HG03139 (cell line): ENCODE results near the gene CAPZA3.
"Not testable (repeated sequence)": the region's sequence is repeated elsewhere in the genome, so short reads cannot be mapped to it uniquely, and the experiment has no call there.

Experiments used
- ATAC-seq: cut with Tn5 transposase; IDR thresholded peaks from one replicate; pipeline ENCODE4 v1.9.1; 2021; ENCODE audit not compliant: unreplicated experiment

The CAPZA3 gene

DNA sequence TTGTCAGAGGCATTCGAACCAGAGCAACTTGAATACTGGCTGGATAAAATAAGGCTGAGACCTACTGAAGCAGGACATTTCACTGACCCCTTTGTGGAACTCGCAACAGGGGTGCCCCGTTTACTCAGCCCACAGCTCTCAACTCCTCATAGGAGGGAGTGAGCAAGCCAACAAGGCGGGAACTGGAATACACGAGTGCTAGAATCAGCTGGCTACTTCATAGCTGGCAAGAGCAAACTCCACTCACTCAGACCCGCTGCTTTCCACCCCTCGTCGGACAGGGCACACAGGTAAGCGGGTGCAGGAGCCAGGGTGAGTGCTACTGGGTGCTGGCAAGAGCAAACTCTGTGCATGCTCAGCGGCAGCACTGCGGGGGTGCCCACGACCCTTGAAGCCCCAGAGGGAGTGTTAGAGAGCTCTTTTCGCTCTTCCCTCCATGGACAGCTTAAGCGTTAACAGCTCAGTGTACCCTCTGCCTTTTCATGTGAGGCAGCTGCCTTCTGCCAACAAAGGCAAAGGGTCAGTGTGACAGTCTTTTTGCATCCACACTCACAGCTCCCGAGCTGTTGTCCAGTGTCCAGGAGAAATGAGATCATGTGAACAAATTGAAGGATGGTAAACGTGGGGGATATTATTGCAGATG, 15.7 kb downstream of the CAPZA3 start:
- no peak for ATAC-seq

GRCh38 chr12:18754124-18754707, 16.3 kb downstream of the CAPZA3 start:
- ATAC-seq: no peak

DNA sequence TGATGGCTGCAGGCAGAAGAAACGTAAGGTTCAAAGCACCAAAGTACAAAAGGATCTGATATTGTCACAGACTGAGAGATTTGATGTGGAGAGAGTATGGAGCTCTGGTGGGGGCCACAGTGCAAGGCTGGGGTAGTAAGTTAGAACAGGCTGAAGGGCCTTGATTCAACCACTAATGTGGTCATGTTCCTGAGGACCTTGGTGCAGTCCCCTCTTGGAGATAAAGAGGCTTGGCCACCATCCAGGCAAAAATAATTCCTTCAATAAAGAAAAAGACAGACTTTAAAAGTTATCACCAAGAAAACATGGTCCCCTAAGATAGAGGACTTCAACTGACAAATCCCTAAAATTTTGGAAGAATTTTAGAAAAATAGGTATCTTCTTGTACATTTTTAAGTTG, 17.4 kb downstream of the CAPZA3 start:
- ATAC-seq: no peak

DNA sequence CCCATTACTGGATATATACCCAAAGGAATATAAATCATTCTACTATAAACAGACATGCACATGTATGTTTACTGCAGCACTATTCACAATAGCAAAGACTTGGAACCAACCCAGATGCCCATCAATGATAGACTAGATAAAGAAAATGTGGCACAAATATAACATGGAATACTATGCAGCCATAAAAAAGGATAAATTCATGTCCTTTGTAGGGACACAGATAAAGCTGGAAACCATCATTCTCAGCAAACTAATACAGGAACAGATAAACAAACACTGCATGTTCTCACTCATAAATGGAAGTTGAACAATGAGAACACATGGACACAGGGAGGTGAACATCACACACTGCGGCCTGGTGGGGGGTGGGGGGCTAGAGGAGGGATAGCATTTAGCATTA, 28.6 kb downstream of the CAPZA3 start:
- ATAC-seq: not testable (repeated sequence)

DNA sequence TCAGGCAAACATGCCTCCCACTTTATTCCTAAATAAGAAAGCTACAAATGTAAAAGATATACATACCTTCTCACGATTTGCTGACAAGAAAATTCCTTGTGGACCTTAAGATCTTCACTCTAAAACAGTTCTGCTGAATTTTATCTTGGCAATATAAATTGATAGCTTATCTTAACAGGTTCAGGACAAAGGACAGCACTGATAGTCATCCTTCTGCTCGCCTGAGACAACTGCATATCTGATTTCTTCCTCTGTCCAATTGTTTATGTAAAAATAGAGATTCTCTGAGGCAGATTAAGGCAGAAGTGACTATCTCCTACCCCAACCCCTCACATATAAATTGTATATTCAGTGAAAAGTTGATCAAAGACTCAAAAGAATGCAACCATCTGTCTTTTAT, 44.9 kb downstream of the CAPZA3 start:
- no peak for ATAC-seq

- not testable (repeated sequence) for ATAC-seq
Measured at GRCh38 chr12:18785465-18785864, 47.5 kb downstream of the CAPZA3 start.
